G401 (cell line): ENCODE results near the gene MAX. TPM values are rescaled to one million over a fixed set of nuclear protein-coding genes. Genes with fewer than 3 reads are reported as not detected.
A peak's percentile ranks its signal among the peaks of the same experiment; 100 is the strongest.

Experiments used
- DNase-seq: peaks from one replicate; pipeline ENCODE4 v3.0.0-alpha.2; 2015; ENCODE audit warnings: low spot score
- in situ Hi-C: cut with HindIII; loops from 2 replicates; pipeline ENCODE4 v1.10.0; 2016; ENCODE audit warnings: low sequenced_read_pairs, mixed read lengths
- total RNA-seq: library from RNA; depleted of rRNA; stranded (reverse); fragments of >200 nt; shearing (Covaris generic); gene quantifications from 2 replicates; pipeline ENCODE4 v1.2.3, GENCODE V29; 2014

The MAX gene
- total RNA-seq, 1 experiment from 2014 or later, result 23.6 TPM

DNA sequence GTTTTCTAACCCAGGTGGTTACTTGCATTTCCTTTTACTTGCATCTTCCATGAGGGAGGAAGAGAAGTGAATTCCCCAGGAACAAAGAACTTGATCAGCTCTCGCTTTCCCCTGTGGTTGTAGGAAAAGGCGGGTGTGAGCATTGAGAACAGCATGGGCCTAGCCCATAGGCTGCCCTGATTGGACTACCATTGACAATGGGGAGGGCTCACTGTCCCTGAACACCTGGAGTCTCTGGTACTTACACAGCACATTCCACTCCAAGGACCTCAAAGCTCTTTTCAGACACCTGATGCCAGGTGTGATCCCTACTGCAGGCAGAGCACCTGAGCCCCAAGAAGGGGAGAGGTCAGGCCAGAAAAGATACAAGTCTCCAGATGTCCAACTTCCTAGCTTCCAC lies 25.0 kb downstream of the MAX start:
- DNase-seq, result no peak
- in situ Hi-C loops, result no loop called here

DNA sequence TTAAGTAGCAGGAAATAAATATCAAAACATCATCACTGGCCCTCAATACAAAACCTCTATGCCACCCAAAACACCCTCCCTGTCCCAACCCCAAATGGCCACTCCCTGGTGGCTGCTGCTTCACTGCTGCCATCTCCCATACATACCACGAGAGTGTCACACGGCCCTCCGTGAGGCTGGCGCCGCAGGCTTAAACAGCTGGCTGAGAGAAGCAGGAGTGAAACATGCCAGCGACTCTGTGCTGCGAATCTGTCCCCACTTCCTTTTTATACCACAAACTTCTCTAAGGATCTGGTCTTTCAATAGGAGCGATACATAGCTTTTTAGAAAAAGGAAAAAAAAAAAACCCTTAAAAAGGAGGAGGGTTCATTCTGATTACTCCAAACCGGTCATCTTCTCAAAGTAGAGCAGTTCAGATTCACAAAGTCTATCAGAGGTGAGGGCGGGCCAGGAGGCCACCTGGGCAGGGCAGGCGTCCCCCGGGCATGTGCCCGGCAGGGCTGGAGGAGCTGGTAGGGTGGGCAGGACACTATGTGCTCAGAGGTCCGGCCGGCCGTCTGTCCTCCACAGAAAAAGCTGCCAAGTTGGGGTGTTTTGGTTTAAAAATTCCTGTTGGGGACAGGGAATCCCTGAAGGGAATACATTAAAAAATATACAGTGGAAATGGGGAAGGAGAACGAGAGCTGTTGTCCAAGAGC lies 26.5 kb downstream of the MAX start:
- DNase-seq, result no peak
- in situ Hi-C loops, result no loop called here

DNA sequence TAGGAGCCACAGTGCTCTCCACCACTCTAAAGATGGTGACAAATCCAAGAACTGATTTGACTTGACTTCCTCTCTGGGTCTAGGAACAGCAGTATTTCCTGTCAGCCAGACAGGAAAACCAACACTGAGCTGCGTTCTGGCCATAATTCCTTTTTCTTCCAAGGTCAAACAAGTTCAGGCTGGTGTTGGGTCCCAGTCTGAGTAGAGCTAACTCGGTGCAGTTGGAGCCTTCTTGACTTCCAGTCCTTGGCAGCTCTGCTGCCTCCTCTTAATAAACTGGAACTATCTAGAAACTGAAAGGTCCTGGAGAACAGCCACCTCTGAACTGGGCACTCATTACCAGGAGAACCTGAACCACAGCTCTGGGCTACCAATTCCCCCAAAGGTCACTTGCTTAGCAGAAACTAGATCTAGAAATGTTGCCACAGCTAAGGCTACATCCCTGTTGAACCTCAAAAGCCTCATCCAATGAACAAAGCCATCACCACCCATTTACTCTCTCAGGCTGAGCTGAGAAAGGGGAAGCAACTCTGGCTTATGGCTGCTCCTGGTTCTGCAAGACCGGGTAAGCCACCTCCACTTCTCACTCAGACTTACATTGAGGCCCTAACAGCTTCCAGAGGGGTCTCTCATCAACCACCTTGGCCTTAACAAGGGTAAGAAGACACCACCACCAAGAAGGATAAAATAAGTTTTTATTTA lies 27.7 kb downstream of the MAX start:
- in situ Hi-C loops, result no loop called here
- DNase-seq, result no peak

DNA sequence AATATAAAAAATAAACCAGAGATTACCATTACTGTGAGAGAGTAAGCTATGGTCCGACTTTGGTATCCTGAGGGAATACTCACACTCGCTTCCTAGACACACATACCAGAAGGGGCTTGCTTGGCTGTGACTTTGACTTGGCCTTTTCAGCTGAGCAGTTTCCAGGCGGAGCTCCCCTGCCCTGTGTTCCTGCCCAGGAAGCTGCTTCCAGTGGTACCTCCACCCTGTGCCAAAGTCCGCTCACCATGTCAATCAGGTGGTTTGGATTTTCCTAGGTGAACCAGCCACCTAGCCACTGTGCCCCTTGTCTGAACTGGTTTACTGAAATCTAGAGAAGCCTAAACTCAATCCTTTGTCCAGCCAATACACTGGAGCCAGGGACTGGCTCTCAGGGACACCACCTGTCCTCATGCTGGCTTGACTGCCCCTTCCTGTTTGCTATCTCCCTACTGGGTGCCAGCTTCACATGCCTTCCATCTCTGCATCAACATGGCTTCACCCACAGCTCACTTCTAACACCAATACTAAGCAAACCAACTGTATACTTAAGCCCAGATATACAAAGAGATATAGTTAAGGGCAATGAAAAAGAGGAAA lies 28.6 kb downstream of the MAX start:
- DNase-seq, result peak; percentile 66
- in situ Hi-C loops, result no loop called here

DNA sequence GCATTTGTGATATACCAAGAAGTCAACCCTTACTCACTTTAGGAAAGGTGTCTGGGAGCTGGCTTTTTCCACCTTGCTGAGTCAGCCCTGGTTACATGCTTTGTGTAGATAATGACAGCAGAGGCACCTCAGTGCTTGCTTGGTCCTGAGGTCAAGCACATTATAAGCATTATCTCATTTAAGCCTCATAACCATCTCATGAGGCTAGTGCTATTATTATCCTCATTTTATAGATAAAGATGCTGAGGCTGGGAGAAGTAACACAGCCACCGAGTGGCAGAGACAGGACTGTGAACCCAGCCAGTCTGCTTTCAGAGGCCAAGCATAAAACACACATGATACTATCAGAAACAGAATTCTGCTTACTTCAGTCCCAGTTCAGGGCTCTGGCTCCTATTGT lies 29.4 kb downstream of the MAX start:
- in situ Hi-C loops, result no loop called here
- no peak for DNase-seq

DNA sequence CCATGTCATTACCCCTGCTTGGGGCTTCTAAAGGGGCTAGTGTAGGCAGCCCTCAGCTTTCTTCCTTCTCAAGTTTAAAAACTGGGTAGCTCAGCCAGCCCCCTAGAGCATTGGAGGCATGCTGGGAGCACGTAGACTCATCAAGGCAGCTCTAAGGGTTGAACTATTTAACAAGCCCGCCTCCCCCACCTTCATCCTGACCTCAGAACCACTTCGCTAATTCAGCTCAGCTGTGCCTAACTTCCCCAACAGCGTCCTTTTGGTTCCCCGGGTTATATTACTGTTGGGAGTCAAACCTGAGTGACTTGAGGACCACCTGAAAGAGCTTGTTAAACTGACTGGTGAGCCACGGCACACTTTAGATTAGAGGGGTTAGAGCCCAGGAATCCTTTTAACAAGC lies 30.1 kb downstream of the MAX start:
- in situ Hi-C loops, result no loop called here
- DNase-seq, result no peak

DNA sequence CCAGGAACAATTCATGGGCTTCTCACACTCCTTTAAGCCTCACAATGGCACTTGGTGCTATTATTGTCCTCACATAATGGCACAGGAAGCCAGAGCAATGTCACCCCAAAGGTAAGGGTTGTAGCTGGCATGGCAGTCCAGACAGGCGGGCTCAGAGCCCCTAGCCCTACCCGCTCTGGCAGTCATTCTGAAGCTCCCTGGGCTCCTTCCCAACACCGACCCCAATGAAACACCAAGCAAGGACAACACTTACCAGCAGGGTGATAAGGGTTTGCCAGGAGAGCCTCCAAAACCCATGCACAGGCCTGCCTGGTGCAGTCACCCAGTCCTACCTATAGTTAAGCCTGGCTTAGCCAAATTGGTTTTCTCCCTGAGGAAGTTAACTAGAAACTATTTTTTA lies 30.8 kb downstream of the MAX start:
- DNase-seq, result no peak
- in situ Hi-C loops, result no loop called here

DNA sequence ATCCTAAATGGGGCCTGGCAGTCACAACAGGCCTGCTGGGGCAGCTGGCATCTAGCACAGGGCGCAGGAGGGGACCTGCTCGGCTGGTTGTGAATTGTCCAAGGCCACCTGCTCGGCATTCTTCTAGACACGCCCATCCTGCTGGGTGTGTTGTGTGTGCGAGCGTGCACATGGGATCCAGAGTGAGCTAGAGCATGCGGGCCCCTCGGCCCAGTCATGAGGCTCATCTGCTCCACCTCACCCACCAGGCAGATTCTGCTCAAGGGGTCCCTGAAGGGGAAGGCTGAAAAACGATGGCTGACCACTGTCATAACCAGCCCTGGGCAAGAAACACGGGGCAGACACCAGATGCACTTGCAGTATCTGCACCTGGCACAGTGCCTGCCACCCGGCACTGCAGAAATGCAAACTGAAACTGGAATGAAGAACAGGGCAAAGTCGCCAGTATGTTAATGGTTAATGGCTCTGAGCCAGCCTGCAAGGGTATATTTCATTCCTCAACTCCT lies 31.8 kb downstream of the MAX start:
- in situ Hi-C loops, result no loop called here
- DNase-seq, result peak; percentile 97

DNA sequence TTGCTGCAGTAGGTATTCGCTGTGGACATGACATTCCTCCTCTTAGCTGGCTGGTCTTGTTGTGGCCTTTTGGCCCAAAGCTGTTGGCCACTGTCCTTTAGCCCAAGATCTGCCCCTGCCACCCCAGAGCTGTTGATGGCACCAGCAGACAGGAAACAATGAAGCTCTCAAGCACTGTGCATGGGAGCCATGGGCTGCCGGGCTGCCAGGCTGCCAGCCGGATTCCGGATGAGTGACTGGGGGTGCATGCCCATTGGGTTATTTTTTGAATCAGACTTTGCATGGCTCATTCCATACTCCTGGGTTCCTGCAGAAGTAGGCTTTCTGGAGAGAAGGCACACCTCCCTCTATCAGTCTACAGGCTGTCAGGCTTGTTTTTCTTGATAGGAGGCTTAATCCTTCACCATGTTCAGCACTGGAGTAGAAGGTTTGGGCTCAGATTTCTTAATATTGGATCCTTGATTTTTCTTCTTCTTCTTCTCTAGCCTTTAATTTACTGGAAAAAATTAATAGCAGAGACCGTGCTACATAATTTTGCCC lies 32.4 kb downstream of the MAX start:
- DNase-seq, result no peak
- in situ Hi-C loops, result no loop called here

DNA sequence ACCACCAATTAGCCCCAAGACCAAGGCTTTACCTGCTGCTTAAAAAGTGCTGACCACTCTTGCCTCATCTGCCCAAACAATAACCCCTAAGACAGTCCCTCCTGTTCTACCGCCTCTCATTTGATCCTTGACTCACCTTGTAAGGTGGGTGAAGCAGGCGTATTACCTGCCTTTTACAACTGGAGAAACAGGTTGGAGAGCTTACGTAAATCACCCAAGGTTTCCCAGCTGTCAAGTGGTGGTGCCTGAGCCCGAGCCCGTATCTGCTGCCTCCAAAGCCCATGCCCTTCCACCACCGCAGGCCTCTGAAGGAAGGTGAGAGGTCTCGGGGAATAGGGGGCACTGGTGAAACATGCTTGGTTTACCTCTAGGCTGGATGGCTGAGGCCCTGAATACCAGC lies 36.6 kb downstream of the MAX start:
- in situ Hi-C loops, result no loop called here
- DNase-seq, result no peak

DNA sequence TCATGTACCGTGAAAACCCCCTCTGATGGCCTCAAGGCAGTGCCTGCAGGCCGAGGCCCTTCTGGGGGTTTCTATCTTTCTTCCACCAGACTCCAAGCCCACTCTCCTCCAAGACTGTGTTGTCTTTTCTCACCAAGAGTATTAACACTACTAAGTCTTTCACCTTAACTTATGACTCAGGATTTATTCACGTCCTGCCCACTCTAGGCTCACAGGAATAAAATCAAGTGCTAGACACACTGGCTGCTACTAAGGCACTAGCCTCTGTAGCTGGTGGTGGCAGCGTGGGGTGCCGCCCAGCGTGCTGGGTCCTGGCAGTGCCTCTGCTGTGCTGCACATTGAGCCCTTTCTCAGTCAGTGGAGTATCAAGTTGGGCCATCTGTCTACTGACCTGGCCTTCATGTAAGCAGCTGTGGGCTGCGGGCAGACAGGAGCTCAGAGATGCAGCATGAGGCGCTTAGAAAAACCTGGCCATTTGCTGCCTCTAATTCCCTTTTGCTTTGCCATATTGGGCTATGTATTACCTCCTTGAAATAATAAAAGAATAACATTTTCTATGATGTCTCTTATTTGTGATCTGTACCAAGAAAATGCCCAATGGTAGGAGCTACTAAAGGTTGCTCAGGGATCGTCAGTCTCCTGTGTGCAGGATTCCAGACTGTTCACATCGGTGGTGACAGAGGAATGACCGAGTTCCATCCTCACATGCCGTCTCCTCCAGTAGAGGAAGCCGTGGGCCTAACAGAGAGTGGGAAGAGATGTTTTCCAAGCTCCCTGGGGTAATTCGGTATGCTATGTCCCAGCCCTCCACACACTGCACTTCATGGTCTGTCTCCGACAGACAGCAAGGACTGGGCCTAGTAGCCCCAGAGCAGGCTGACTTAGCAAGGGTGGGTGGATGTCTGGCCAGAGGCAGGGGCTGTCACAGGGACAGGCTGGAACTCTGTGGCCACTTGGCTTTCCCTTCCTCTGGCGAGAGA lies 39.9 kb downstream of the MAX start:
- peak; percentile 80 for DNase-seq
- in situ Hi-C loops, result no loop called here

DNA sequence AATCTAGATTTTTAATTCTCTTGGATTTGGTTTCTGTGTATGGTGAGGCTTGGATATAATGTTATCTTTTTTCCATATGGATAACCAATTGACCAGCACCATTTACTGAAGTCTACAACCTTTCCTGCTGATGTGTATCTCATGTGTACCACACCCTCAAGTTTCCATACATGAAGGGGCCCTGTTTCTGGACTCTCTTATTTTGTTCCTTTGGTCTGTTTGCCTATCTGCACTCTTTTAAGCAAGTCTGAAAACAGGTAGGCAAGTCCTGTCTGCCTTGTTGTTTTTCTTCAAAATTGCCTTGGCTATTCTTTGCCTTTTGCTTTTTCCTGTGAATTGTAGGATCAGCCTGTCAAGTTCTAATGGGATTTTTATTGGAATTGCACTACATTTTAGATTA lies 44.6 kb downstream of the MAX start:
- in situ Hi-C loops, result no loop called here
- no peak for DNase-seq

DNA sequence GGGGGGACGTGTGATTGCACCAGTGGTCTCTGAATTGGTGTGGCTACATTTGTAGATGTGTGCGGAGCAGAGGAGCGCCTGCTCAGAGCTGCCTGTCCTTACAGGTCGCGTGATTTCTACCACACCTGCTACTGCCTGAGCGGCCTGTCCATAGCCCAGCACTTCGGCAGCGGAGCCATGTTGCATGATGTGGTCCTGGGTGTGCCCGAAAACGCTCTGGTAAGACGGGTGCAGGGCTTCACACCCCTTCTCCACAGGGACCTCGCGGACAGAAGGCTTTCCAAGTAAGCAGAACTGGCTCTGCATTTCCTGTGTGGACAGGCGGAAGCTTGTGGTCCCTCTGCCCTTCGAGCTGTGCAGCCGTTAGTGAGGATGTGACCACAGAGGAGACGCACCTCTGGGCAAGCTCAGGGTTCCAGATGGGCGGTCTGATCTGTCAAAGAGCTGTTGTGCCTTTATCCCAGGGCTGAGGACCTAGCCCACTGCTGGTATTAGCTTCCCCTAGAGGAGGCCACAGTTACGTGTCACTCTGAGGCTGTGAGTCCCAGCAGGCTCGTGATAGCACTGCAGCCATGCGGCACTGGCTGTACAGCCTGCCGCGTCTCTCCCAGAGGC lies 47.7 kb downstream of the MAX start:
- DNase-seq, result no peak
- in situ Hi-C loops, result no loop called here

DNA sequence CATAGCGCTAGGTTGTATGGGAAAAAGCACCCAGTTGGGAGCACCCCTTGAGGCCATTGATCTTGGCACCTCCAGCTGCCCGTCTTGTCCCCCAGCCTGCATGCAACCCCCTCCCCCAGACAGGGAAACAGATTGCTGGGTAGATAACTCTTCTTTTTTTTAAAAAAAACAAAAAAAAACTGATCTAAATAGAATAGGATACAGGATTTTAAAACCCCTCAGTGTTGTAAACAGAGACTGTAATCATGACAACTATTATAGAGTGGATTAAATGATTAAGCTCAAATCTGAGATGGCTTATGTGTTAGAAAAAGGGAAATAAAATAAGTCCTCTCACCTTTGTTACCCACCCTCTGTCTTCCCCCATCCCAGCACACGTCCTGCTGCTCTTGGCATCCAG lies 48.9 kb downstream of the MAX start:
- DNase-seq, result no peak
- in situ Hi-C loops, result no loop called here

DNA sequence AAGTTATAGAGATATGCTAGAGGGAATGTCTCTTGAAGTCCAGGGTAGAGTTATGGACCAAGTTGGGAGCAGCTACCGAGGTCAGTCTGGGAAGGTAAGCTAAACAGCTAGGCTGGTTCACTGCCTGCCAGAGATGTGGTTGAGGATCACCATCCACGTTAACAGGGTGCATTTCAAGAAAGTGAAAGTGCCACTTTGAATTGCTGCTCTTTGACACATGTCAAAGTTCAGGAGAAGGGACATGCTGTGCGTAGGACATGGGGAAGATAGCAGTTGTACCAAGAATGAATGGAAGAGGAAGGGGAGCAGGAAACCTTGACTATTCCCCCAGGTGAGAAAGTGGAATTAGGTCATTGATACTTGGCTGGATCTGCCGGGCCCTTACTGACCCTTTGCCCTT lies 49.5 kb downstream of the MAX start:
- in situ Hi-C loops, result no loop called here
- DNase-seq, result no peak

DNA sequence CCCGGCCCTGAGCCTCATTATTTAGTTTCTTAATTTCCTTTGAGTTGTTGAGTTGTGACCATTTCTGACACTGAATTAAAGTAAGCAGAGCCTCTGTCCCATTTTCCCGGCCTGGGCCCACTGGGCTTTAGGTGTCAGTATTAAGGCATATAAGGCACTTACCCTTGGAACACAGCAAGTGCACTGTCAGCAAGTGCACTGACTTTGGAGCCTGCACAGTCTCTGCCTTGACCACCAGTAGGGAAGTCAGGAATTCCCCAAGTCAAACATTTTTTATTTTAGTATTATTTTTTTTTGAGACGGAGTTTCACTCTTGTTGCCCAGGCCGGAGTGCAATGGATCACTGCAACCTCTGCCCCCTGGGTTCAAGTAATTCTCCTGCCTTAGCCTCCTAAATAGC lies 56.6 kb downstream of the MAX start:
- in situ Hi-C loops, result no loop called here
- DNase-seq, result no peak

DNA sequence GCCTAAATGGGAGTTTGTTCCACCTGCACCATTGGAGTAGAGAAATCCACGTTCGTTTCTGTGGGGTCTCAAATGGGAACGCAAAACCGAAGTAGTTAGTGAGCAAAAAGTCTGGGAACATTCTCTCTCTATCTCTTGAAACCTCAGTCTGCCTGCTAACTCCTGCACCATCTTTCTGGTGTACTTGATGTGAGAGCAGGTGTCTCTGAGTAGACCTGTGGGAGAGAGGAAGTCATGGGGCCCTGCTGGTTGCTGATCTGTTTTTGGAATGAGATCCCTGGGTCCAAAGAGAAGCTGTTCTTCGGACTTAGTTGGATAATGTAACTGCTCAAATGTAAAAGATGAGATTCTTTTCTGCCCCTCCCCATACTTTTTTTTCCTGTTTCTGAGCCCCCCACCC lies 57.3 kb downstream of the MAX start:
- no peak for DNase-seq
- in situ Hi-C loops, result no loop called here

DNA sequence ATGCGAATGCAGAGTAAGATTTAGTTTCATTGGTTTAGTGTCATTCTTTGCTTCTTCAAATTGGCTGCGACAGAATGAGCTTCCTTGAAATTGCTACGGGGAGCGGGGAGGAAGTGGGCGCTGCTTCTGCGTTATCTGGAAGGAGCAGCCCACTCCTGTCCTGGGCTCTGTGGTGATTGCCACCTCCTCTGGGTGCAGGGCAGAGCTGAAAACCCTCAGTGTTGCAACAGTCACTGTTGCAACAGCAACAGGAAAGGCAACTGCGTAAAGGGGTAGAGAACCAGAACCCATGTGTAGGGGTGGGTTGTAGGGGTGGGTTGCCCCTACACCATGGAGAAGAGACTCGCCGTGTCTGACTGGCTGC lies 57.7 kb downstream of the MAX start:
- in situ Hi-C loops, result no loop called here

More for the DNA sequence above, 57.7 kb downstream of the MAX start:
- DNase-seq, result no peak
